Measurements from ENCODE around the gene PUM1. TPM values are rescaled to one million over a fixed set of nuclear protein-coding genes. Genes with fewer than 3 reads are reported as not detected.

The PUM1 gene
- total and polyA plus RNA-seq, 2 donors (not counting 1 experiment from before 2014, with no cell fraction given), result 59.3 to 70.5 TPM

DNA sequence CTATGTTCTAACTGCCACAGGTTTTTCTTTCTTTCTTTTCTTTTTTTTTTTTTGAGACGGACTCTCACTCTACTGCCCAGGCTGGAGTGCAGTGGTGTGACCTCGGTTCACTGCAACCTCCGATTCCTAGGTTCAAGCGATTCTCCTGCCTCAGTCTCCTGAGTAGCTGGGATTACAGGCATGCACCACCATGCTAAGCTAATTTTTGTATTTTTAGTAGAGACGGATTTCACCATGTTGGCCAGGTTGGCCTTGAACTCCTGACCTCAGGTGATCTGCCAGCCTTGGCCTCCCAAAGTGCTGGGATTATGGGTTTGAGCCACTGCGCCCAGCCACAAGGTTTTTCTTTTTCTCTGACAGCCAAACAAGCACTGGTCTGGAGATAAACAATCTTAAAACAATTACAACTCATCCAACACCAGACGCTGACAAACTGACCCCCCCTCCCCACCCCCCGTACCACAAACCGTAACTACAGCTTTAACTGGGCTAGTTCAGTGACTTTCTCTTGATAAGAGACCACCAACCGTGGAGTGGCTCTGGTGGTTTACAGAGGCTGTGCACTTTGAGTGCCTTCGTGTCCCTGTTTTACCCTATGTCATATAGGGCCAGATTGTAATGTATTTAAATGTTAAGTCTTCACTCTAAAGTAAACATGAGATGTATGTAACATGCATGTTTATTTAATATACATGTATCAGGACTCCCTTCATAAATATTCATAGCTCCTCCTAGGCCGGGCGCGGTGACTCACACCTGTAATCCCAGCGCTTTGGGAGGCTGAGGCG, 19.5 kb upstream of the PUM1 start:
- no peak overlapping the region for H3K4me2 ChIP-seq (ENCODE audit: extremely low read depth, insufficient read depth, low read length)
- no peak overlapping the region for H3K27ac ChIP-seq (ENCODE audit: insufficient read depth, low read length)
- H3K36me3 ChIP-seq (ENCODE audit: control insufficient read depth, insufficient read depth, low read length), result no peaks in the 10 kb centered on the region
- H4K20me1 ChIP-seq (ENCODE audit: control insufficient read depth, extremely low read depth, insufficient read depth, low read length), result no peaks in the 10 kb centered on the region
- H3K79me2 ChIP-seq (ENCODE audit: control insufficient read depth, insufficient read depth, low read length), result no peaks in the 10 kb centered on the region
- H3K4me1 ChIP-seq (ENCODE audit: control insufficient read depth, extremely low read depth, insufficient read depth, low read length), result no peaks in the 10 kb centered on the region
- no peak overlapping the region for H3K4me3 ChIP-seq (replicated peaks in 1 of 4; ENCODE audit: control extremely low read depth in 1 of 4, insufficient read depth in 1 of 4, low read depth in 3 of 4, low read length in 4 of 4)
- no peak for DNase-seq (ENCODE audit: low read depth in 2 of 2)
- no peaks in the 10 kb centered on the region for H3K9me3 ChIP-seq (ENCODE audit: control insufficient read depth, insufficient read depth, low read depth, low read length)
- H3K9ac ChIP-seq (ENCODE audit: insufficient read depth, low read length), result no peak overlapping the region
- H2AFZ ChIP-seq (ENCODE audit: low read length), result no peak overlapping the region
- H3K27me3 ChIP-seq (ENCODE audit: control insufficient read depth, insufficient read depth, low read length), result no peaks in the 10 kb centered on the region
- TF ChIP-seq, protein P1, sequence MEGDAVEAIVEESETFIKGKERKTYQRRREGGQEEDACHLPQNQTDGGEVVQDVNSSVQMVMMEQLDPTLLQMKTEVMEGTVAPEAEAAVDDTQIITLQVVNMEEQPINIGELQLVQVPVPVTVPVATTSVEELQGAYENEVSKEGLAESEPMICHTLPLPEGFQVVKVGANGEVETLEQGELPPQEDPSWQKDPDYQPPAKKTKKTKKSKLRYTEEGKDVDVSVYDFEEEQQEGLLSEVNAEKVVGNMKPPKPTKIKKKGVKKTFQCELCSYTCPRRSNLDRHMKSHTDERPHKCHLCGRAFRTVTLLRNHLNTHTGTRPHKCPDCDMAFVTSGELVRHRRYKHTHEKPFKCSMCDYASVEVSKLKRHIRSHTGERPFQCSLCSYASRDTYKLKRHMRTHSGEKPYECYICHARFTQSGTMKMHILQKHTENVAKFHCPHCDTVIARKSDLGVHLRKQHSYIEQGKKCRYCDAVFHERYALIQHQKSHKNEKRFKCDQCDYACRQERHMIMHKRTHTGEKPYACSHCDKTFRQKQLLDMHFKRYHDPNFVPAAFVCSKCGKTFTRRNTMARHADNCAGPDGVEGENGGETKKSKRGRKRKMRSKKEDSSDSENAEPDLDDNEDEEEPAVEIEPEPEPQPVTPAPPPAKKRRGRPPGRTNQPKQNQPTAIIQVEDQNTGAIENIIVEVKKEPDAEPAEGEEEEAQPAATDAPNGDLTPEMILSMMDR (conservative IDR thresholded peaks at IDR 0.05 in 1 of 2, IDR thresholded peaks at IDR 0.05 in 1 of 2; ENCODE audit: low read depth in 1 of 2, low read length in 2 of 2), result no peak
- TF ChIP-seq EZH2 (IDR thresholded peaks at IDR 0.05; ENCODE audit: low read length, missing control alignments), result no peak

DNA sequence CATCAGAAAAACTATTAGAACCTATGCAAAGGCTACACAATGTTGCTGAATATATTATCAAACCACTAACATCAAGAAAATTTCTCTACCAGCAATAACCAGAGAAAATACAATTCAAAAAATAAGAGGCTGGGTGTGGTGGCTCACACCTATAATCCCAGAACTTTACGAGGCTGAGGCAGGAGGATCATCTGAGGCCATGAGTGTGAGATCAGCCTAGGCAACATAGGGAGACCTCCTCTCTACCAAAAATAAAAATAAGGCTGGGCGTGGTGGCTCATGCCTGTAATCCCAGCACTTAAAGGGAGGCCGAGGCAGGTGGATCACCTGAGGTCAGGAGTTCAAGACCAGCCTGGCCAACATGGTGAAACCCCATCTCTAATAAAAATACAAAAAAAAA, 16.9 kb upstream of the PUM1 start:
- H3K9ac ChIP-seq (ENCODE audit: insufficient read depth, low read length), result no peak overlapping the region
- H3K36me3 ChIP-seq (ENCODE audit: control insufficient read depth, insufficient read depth, low read length), result no peaks in the 10 kb centered on the region
- H3K4me1 ChIP-seq (ENCODE audit: control insufficient read depth, extremely low read depth, insufficient read depth, low read length), result no peaks in the 10 kb centered on the region
- H2AFZ ChIP-seq (ENCODE audit: low read length), result no peak overlapping the region
- TF ChIP-seq, protein P1 (conservative IDR thresholded peaks at IDR 0.05 in 1 of 2, IDR thresholded peaks at IDR 0.05 in 1 of 2; ENCODE audit: low read depth in 1 of 2, low read length in 2 of 2), result no peak
- TF ChIP-seq EZH2 (IDR thresholded peaks at IDR 0.05; ENCODE audit: low read length, missing control alignments), result no peak
- no peak overlapping the region for H3K4me3 ChIP-seq (replicated peaks in 1 of 4; ENCODE audit: control extremely low read depth in 1 of 4, insufficient read depth in 1 of 4, low read depth in 3 of 4, low read length in 4 of 4)
- no peaks in the 10 kb centered on the region for H3K79me2 ChIP-seq (ENCODE audit: control insufficient read depth, insufficient read depth, low read length)
- no peak overlapping the region for H3K4me2 ChIP-seq (ENCODE audit: extremely low read depth, insufficient read depth, low read length)
- H3K9me3 ChIP-seq (ENCODE audit: control insufficient read depth, insufficient read depth, low read depth, low read length), result no peaks in the 10 kb centered on the region
- no peak overlapping the region for H3K27ac ChIP-seq (ENCODE audit: insufficient read depth, low read length)
- H4K20me1 ChIP-seq (ENCODE audit: control insufficient read depth, extremely low read depth, insufficient read depth, low read length), result no peaks in the 10 kb centered on the region
- DNase-seq (ENCODE audit: low read depth in 2 of 2), result no peak
- no peaks in the 10 kb centered on the region for H3K27me3 ChIP-seq (ENCODE audit: control insufficient read depth, insufficient read depth, low read length)

DNA sequence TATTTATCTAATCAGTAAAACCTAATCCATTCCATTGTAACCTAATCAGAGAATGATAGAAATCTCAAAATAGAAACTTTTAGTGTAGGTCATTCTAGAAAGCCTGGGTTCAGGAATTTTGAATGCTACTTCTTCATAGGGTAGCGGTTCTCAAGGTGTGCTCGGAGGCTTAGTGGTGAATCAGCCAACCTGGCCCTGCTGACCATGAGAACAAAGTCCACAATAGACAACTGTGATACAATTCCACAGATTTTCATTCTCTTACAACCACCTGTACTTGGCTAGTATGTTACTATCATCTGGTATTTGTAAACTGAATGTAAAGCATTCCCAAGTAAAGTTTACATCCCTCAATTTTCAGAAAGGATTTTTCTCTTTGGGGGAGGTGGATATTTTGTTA, 7.5 kb upstream of the PUM1 start:
- no peaks in the 10 kb centered on the region for H3K9me3 ChIP-seq (ENCODE audit: control insufficient read depth, insufficient read depth, low read depth, low read length)
- no peaks in the 10 kb centered on the region for H3K4me1 ChIP-seq (ENCODE audit: control insufficient read depth, extremely low read depth, insufficient read depth, low read length)
- no peaks in the 10 kb centered on the region for H4K20me1 ChIP-seq (ENCODE audit: control insufficient read depth, extremely low read depth, insufficient read depth, low read length)
- H3K27me3 ChIP-seq (ENCODE audit: control insufficient read depth, insufficient read depth, low read length), result no peaks in the 10 kb centered on the region
- TF ChIP-seq, protein P1 (conservative IDR thresholded peaks at IDR 0.05 in 1 of 2, IDR thresholded peaks at IDR 0.05 in 1 of 2; ENCODE audit: low read depth in 1 of 2, low read length in 2 of 2), result no peak
- no peak for TF ChIP-seq EZH2 (IDR thresholded peaks at IDR 0.05; ENCODE audit: low read length, missing control alignments)
- no peak for DNase-seq (ENCODE audit: low read depth in 2 of 2)
- no peak overlapping the region for H3K27ac ChIP-seq (ENCODE audit: insufficient read depth, low read length)
- no peak overlapping the region for H2AFZ ChIP-seq (ENCODE audit: low read length)
- no peaks in the 10 kb centered on the region for H3K79me2 ChIP-seq (ENCODE audit: control insufficient read depth, insufficient read depth, low read length)
- H3K36me3 ChIP-seq (ENCODE audit: control insufficient read depth, insufficient read depth, low read length), result no peaks in the 10 kb centered on the region
- H3K9ac ChIP-seq (ENCODE audit: insufficient read depth, low read length), result no peak overlapping the region
- no peak overlapping the region for H3K4me3 ChIP-seq (replicated peaks in 1 of 4; ENCODE audit: control extremely low read depth in 1 of 4, insufficient read depth in 1 of 4, low read depth in 3 of 4, low read length in 4 of 4)
- no peak overlapping the region for H3K4me2 ChIP-seq (ENCODE audit: extremely low read depth, insufficient read depth, low read length)
